DOHH2 (cell line): ENCODE results near the gene ANTKMT.
A peak's percentile ranks its signal among the peaks of the same experiment; 100 is the strongest.

ENCODE experiments used
- EZH2phosphoT487 ChIP-seq: fragments of 200-600 bp; sonication (generic); IDR thresholded peaks from 2 replicates; pipeline ENCODE4 v1.6.1; 2017; ENCODE audit warnings: borderline replicate concordance, mild to moderate bottlenecking, antibody characterized with exemption, low read length, moderate library complexity, mixed read lengths
- TF ChIP-seq, protein P1 (sequence below): fragments of 200-600 bp; sonication (generic); IDR thresholded peaks from one replicate; pipeline ENCODE4 v1.5.1; 2014; ENCODE audit warnings: antibody characterized with exemption, mild to moderate bottlenecking, low read depth, low read length; ENCODE audit not compliant: poor library complexity, severe bottlenecking

DNA sequence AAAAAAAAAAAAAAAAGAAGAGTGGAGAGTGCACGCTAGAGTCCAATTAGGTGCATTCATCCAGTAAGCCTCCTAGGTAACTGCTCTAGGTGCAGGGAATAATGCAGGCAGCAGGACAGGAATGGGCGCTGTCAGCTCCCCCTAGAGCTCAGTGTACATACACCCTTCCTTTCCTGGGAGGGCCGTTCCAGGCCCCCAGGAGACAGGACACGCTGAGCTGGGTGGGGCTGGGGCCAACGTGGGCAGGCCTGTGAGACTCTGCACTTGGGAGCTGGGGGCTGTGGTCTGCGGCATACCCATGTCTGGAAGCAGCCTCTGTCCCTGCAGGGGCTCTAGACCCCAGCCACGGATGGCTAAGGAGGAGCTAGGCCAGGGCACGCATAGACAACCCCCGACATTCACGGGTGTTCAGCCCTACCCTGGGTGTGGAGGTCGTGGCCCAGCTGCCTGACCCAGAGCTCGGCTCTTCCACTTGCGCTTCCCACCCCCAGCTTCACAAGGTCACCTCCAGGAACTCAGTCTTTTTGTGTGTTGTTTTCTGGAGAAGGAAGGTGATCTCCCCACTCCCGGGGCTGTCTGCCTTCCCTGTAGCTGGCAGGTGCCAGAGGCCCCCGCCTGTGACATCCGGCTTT lies 1.0 kb upstream of the ANTKMT start:
- TF ChIP-seq, protein P1, sequence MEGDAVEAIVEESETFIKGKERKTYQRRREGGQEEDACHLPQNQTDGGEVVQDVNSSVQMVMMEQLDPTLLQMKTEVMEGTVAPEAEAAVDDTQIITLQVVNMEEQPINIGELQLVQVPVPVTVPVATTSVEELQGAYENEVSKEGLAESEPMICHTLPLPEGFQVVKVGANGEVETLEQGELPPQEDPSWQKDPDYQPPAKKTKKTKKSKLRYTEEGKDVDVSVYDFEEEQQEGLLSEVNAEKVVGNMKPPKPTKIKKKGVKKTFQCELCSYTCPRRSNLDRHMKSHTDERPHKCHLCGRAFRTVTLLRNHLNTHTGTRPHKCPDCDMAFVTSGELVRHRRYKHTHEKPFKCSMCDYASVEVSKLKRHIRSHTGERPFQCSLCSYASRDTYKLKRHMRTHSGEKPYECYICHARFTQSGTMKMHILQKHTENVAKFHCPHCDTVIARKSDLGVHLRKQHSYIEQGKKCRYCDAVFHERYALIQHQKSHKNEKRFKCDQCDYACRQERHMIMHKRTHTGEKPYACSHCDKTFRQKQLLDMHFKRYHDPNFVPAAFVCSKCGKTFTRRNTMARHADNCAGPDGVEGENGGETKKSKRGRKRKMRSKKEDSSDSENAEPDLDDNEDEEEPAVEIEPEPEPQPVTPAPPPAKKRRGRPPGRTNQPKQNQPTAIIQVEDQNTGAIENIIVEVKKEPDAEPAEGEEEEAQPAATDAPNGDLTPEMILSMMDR = peak; percentile 34
- no peak for TF ChIP-seq EZH2phosphoT487
